ENCODE measurements around the gene RABGAP1L. TPM values are rescaled to one million over a fixed set of nuclear protein-coding genes. Genes with fewer than 3 reads are reported as not detected.
"Not testable (repeated sequence)": the region's sequence is repeated elsewhere in the genome, so short reads cannot be mapped to it uniquely, and the experiment has no call there.

The RABGAP1L gene
- total RNA-seq, 6 donors from 2014 or later = 41.3 to 229 (median 85.3) TPM

- TF ChIP-seq POLR2A (IDR thresholded peaks at IDR 0.05) (no peak), POLR2AphosphoS5 (IDR thresholded peaks at IDR 0.05) (no peak), CTCF (IDR thresholded peaks at IDR 0.05) (no peak), EP300 (IDR thresholded peaks at IDR 0.05) (no peak)
- H3K4me1 ChIP-seq = no peaks in the 10 kb centered on the region
- no peaks in the 10 kb centered on the region for H3K9me3 ChIP-seq
- H3K27me3 ChIP-seq = no peaks in the 10 kb centered on the region
- no peaks in the 10 kb centered on the region for H3K36me3 ChIP-seq
- no peak for DNase-seq
- 100% methylated on average over 1 of the region's 1 CpG for WGBS, 2 donors
- no peak overlapping the region for H3K4me3 ChIP-seq
- H3K27ac ChIP-seq = no peak overlapping the region
- no peak for ATAC-seq (ENCODE audit: low FRiP score in 2 of 2)
Observed at GRCh38 chr1:174479281-174479680, 320.0 kb downstream of the RABGAP1L start.

GRCh38 chr1:174480324-174480723, 321.0 kb downstream of the RABGAP1L start:
- WGBS, 2 donors = 94 to 95% methylated on average over 1 of the region's 1 CpG
- Histone ChIP-seq H3K9me3 (no peaks in the 10 kb centered on the region), H3K27ac (no peak overlapping the region), H3K27me3 (no peaks in the 10 kb centered on the region), H3K4me3 (no peak overlapping the region), H3K36me3 (no peaks in the 10 kb centered on the region), H3K4me1 (no peaks in the 10 kb centered on the region)
- no peak for DNase-seq
- TF ChIP-seq POLR2A (IDR thresholded peaks at IDR 0.05) = no peak
- TF ChIP-seq POLR2AphosphoS5 (IDR thresholded peaks at IDR 0.05) = no peak
- no peak for TF ChIP-seq CTCF (IDR thresholded peaks at IDR 0.05)
- no peak for TF ChIP-seq EP300 (IDR thresholded peaks at IDR 0.05)
- ATAC-seq (ENCODE audit: low FRiP score in 2 of 2) = no peak

GRCh38 chr1:174491606-174492005, 332.3 kb downstream of the RABGAP1L start:
- WGBS, 2 donors = 73 to 97% methylated on average over 2 of the region's 2 CpGs
- ATAC-seq (ENCODE audit: low FRiP score in 2 of 2) (no peak), DNase-seq (no peak)
- H3K4me1 ChIP-seq = no peaks in the 10 kb centered on the region
- no peaks in the 10 kb centered on the region for H3K36me3 ChIP-seq
- no peaks in the 10 kb centered on the region for H3K27me3 ChIP-seq
- no peaks in the 10 kb centered on the region for H3K9me3 ChIP-seq
- TF ChIP-seq CTCF (IDR thresholded peaks at IDR 0.05) (no peak), POLR2A (IDR thresholded peaks at IDR 0.05) (no peak), POLR2AphosphoS5 (IDR thresholded peaks at IDR 0.05) (no peak), EP300 (IDR thresholded peaks at IDR 0.05) (no peak)
- H3K4me3 ChIP-seq = no peak overlapping the region
- no peak overlapping the region for H3K27ac ChIP-seq

- Histone ChIP-seq H3K4me3 (no peak overlapping the region), H3K27ac (no peak overlapping the region), H3K4me1 (no peaks in the 10 kb centered on the region), H3K27me3 (no peaks in the 10 kb centered on the region), H3K9me3 (no peaks in the 10 kb centered on the region), H3K36me3 (no peaks in the 10 kb centered on the region)
- ATAC-seq (ENCODE audit: low FRiP score in 2 of 2) (no peak), DNase-seq (no peak)
- TF ChIP-seq POLR2A (IDR thresholded peaks at IDR 0.05) (no peak), CTCF (IDR thresholded peaks at IDR 0.05) (no peak), EP300 (IDR thresholded peaks at IDR 0.05) (no peak), POLR2AphosphoS5 (IDR thresholded peaks at IDR 0.05) (no peak)
Observed at GRCh38 chr1:174497478-174497877, 338.2 kb downstream of the RABGAP1L start.

- 97 to 98% methylated on average over 6 of the region's 6 CpGs for WGBS, 2 donors
- H3K27ac ChIP-seq; H3K27me3 ChIP-seq; DNase-seq; ATAC-seq (ENCODE audit: low FRiP score in 2 of 2); H3K9me3 ChIP-seq; H3K4me1 ChIP-seq; H3K36me3 ChIP-seq; H3K4me3 ChIP-seq: not testable (repeated sequence)
Observed at GRCh38 chr1:174516755-174517154, 357.4 kb downstream of the RABGAP1L start.
